Coronary artery (tissue), 2 donors: ENCODE results near the gene TMEM132E.
A peak's percentile ranks its signal among the peaks of the same experiment; 100 is the strongest.
"Not testable (repeated sequence)": the region's sequence is repeated elsewhere in the genome, so short reads cannot be mapped to it uniquely, and the experiment has no call there.

Source experiments
- DNase-seq: peaks from one replicate; pipeline ENCODE4 v3.0.0-alpha.2; 2017; ENCODE audit warnings: low spot score
- H3K27ac ChIP-seq, 2 donors: fragments of 200-600 bp; sonication (generic); one replicate each; pipeline ENCODE4 v1.5.1; 2016 to 2019
- H3K4me3 ChIP-seq: fragments of 200-600 bp; sonication (generic); 2 replicates; pipeline ENCODE4 v1.5.1; 2016; ENCODE audit warnings: mild to moderate bottlenecking, moderate library complexity
- TF ChIP-seq, protein P1 (sequence below): fragments of 200-600 bp; sonication (generic); IDR thresholded peaks from one replicate; pipeline ENCODE4 v1.5.1; 2019; ENCODE audit warnings: antibody characterized with exemption

TMEM132E gene, protein sequence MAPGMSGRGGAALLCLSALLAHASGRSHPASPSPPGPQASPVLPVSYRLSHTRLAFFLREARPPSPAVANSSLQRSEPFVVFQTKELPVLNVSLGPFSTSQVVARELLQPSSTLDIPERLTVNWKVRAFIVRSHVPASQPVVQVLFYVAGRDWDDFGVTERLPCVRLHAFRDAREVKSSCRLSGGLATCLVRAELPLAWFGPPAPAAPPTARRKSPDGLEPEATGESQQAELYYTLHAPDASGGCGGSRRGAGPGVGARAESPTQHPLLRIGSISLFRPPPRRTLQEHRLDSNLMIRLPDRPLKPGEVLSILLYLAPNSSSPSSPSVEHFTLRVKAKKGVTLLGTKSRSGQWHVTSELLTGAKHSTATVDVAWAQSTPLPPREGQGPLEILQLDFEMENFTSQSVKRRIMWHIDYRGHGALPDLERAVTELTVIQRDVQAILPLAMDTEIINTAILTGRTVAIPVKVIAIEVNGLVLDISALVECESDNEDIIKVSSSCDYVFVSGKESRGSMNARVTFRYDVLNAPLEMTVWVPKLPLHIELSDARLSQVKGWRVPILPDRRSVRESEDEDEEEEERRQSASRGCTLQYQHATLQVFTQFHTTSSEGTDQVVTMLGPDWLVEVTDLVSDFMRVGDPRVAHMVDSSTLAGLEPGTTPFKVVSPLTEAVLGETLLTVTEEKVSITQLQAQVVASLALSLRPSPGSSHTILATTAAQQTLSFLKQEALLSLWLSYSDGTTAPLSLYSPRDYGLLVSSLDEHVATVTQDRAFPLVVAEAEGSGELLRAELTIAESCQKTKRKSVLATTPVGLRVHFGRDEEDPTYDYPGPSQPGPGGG (N-terminal part only)

DNA sequence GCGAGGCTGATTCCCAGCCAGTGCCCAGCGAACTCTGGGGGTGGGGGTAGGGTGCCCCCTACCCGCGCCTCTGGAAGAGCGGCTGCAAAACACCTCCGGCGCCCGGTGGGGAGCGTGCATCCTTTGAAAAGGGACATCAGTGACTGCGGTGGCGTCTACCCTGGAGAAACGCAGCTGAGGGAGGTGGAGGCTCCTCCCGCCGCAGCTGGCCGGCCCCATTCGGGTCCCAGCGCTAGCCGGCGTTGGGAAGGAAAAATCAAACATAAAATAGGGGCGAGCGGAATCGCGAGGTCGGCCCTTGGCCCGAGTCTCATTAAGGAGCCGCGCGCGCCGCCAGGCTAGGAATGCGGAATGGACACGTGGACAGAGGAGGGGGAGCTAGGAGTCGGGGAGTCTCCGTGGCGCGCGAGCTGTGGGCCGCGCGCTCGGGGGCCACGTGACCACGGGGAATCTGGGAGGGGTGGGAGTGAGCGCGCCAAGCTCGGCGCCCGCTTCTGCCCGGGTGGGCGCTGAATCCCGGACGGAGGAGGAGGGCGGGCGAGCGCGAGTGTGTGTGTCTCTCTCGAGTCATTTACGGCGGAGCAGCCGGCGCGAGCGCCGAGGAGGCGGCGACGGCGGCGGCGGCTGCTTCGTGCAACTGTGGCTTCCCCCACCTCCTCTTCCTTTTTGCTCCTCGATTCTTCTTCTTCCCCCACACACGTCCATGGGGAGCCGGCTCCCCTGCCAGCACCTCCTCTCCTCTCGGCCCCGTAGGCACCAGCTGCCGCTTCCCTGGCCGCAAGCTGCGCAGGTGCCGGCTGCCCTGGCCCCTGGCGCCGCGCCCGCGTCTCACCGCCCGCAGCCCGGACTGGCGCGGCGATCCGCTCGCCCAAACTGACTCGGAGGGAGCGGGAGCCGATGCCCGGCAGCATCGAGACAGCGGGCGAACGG lies at the start of gene TMEM132E:
TSS of gene TMEM132E (plus strand) at position 566 of the 930 bp plus-strand sequence. CDS start 1,495 bp downstream, outside the sequence.
- DNase-seq: no peak
- Histone ChIP-seq H3K4me3 (peak within 1 kb of the TSS; percentile 75), H3K27ac (no peak within 1 kb of the TSS)
- TF ChIP-seq, protein P1, sequence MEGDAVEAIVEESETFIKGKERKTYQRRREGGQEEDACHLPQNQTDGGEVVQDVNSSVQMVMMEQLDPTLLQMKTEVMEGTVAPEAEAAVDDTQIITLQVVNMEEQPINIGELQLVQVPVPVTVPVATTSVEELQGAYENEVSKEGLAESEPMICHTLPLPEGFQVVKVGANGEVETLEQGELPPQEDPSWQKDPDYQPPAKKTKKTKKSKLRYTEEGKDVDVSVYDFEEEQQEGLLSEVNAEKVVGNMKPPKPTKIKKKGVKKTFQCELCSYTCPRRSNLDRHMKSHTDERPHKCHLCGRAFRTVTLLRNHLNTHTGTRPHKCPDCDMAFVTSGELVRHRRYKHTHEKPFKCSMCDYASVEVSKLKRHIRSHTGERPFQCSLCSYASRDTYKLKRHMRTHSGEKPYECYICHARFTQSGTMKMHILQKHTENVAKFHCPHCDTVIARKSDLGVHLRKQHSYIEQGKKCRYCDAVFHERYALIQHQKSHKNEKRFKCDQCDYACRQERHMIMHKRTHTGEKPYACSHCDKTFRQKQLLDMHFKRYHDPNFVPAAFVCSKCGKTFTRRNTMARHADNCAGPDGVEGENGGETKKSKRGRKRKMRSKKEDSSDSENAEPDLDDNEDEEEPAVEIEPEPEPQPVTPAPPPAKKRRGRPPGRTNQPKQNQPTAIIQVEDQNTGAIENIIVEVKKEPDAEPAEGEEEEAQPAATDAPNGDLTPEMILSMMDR: no peak

DNA sequence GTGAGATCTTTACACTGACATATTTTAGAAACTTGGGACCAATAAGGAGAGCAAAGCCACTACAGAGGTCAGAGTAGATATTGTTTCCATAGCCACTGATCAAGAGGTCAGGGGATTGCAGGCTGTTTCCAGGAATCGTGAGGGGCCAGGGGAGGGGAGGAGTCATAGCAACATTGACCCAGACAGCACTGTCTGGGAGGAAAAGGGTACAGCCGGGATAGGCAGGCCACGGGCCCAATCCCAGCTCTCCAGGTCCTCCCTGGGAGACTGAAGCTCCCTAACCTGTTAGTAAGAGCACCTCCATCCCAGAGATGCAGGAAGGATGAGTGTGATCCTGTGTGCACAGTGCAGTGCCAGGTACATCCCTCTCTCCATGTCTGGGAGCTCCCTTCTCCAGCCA lies 48.5 kb upstream of the TMEM132E start:
- Histone ChIP-seq H3K27ac (no peak overlapping the region), H3K4me3 (no peak overlapping the region)
- DNase-seq: no peak
- TF ChIP-seq, protein P1: no peak

DNA sequence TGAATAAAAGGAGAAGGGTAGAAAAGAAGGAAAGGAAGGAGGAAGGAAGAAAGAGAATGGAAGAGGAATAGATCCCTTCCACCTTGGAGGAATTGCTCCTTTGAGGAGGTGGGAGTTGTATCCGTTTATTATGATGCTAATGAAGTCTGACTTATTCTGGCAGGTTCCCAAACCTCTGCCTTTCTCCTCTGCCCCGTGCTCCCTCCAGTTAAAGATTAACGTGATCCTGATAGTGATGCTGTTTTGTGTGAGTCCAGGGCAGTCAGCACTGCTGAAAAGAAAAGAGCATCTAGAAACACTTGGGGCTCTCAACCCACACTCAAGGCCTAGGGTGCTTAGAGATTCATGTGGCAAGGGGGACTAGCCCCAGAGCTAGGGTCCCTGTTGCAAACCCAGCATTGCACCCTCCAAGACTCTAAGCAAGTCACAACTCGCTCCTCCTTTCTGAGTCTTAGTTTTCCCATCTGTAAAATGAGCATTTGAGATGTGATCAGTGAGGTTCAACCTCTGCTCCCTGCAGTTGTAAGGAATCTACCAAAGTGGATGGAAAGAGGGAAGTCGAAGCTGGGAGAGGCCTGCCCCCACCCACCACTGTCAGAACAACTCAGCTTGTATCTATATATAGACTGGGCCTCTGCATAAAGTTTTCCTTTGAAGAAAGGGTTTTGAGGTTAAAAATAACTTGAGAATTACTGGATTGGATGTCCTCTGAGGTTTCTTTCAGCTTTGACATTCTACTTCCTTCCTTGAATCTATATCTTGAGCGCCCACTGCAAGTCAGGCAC lies 46.9 kb upstream of the TMEM132E start:
- TF ChIP-seq, protein P1: no peak
- no peak overlapping the region for H3K27ac ChIP-seq
- DNase-seq: no peak
- H3K4me3 ChIP-seq: no peak overlapping the region

DNA sequence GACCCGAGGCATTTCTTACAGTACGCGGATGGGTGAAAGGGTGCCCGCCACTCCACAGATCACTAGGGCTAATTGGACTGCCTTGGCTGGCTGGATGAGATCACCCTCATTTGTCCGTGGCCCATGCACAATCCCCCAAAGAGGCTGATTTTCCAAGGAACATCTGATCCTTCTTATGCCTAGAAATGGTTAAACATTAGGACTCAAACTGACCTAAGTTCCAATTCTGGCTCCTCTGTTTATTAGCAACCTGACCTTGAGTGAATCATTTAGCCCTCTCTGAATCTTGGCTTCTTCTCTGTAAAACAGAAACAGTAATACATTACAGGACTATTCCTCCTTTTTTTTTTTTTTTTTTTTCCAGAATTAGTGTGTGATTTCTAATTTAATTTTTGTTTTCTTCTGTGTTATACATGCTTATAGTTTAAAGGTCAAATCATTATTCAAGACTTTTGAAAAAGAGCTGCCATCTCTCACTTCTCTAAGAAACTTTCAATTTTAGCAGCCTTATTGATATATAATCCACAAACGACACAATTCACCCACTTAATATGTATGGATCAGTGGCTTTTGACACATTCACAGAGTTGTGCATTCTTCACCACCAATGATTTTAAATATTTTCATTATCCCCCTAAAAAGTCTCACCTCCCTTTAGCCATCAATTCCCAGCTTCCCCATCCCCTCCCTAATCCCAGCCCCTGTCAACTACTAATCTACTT lies 45.4 kb upstream of the TMEM132E start:
- Histone ChIP-seq H3K4me3 (no peak overlapping the region), H3K27ac (no peak overlapping the region)
- TF ChIP-seq, protein P1: no peak
- DNase-seq: no peak

DNA sequence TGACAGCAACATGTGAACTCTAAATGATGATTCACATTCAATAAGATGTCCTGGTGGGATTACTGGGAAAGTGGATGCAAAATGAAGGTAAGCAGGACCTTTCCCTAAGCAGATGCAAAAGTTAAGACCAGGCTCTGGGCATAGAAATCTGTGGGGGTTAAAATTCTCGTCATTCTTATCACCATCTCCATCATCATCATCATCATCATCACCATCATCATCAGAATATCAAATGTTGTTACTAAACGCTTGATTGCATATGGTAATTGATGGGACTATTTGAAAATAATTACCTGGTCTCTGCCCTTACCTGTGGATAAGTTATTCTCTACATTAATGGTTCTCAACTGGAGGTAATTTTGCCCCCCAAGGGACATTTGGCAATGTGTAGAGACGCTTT lies 41.9 kb upstream of the TMEM132E start:
- Histone ChIP-seq H3K4me3 (no peak overlapping the region), H3K27ac (no peak overlapping the region)
- no peak for DNase-seq
- TF ChIP-seq, protein P1: no peak

DNA sequence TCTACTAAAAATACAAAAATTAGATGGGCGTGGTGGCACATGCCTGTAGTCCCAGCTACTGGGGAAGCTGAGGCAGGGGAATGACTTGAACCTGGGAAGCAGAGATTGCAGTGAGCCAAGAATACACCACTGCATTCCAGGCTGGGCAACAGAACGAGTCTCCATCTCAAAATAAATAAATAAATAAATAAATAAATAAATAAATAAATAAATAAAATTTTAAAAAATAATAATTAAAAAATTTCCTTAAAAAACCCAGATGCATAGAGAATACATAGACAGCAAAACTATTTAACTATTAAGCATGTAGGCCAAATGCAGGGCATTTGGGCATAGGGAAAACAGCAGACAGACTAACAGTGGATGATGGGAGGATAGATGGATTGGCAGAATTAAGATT lies 40.8 kb upstream of the TMEM132E start:
- not testable (repeated sequence) for DNase-seq, H3K4me3 ChIP-seq, H3K27ac ChIP-seq
